Measurements from ENCODE around the gene CORO7. TPM values are rescaled to one million over a fixed set of nuclear protein-coding genes. Genes with fewer than 3 reads are reported as not detected.

Gene CORO7
- total and polyA plus RNA-seq, 9 donors, result 1.3 to 29.5 (median 17.9) TPM

DNA sequence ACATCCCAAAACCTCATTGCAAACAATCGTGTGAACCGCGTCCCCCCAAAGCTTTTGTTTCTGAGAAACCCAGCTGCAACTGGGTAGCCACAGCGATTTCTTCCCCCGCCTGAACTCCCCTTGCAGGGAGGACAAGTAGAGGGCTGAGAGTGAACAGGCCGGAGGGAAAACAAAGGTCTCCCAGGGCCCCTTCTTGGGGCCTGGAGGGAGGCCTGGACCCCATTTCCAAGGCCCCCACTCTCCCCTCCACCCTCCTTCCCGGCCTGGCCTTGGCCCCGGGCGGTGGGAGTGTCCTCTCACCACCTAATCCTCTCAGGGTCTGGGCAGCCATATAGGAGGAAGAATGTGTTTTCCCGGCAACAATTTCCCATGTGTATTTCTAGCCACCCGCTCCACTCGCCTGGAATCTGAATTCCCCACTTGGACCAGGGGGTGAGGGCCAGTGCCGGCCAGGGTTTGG, 97.9 kb downstream of the CORO7 start:
- Histone ChIP-seq H3K36me3 (no peaks in the 10 kb centered on the region), H3K9me3 (no peaks in the 10 kb centered on the region), H3K4me1 (ENCODE audit: insufficient read depth) (peaks cover 37% of the 10 kb centered on the region), H3K27ac (peak overlapping the region; percentile 32 to 97), H3K27me3 (no peaks in the 10 kb centered on the region), H3K4me3 (no peak overlapping the region)
- 9 to 17% (median 17%) methylated on average over 13 of the region's 13 CpGs for WGBS, 3 donors
- TF ChIP-seq POLR2A (IDR thresholded peaks at IDR 0.05), result no peak
- TF ChIP-seq, protein P1, sequence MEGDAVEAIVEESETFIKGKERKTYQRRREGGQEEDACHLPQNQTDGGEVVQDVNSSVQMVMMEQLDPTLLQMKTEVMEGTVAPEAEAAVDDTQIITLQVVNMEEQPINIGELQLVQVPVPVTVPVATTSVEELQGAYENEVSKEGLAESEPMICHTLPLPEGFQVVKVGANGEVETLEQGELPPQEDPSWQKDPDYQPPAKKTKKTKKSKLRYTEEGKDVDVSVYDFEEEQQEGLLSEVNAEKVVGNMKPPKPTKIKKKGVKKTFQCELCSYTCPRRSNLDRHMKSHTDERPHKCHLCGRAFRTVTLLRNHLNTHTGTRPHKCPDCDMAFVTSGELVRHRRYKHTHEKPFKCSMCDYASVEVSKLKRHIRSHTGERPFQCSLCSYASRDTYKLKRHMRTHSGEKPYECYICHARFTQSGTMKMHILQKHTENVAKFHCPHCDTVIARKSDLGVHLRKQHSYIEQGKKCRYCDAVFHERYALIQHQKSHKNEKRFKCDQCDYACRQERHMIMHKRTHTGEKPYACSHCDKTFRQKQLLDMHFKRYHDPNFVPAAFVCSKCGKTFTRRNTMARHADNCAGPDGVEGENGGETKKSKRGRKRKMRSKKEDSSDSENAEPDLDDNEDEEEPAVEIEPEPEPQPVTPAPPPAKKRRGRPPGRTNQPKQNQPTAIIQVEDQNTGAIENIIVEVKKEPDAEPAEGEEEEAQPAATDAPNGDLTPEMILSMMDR (IDR thresholded peaks at IDR 0.05), result no peak
- no peak for TF ChIP-seq EP300 (IDR thresholded peaks at IDR 0.05)
- peak in 3 of 5 donors; percentile 51 to 70 (median 55) for DNase-seq
- intact Hi-C loops (cut with DNase I), result no loop called here

DNA sequence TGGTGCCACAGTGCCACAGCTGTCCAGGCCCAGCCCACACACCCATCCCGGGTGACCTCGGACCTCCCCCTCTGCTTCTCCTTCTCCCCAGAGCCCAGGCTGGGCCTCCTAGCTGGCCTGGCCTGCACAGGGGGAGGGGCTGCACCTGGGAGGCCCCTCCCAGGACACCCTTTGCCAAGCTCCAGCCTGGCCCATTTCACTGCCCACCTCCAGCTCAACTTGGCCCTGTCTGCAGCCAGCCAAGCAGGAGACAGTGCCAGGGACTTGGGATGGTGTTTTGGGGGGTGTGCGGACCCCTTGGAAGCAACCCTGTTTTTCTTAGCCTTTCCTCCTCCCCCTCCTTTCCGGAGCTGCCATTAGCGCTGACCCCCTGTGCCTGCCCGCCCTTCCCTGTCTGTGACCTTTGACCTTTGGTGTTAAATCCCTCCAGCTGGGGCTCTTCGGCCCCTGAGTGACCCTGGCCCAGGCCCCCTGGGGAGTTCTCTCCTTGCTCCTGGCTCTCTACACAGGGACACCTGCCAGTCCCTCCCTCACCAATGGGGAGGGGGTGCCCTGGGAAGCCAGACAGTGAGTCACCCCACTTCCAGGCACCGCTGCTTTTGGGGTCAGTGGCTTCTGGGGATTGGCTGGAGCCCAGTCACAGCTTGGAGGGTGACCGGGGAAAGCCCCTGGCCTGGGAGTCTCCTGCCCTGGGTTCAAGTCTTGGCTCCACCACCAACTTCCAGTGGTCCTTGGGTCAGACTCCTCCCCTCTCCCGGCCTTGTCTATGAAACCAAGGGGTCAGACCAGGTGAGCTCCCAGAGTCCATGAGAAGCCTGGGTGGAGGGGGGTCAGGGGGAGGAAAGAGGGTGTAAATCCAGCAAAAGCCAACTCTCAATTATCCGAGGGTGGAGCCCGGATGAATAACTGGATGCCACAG, 98.6 kb downstream of the CORO7 start:
- Histone ChIP-seq H3K27ac (peak overlapping the region; percentile 92 to 97), H3K9me3 (no peaks in the 10 kb centered on the region), H3K27me3 (no peaks in the 10 kb centered on the region), H3K4me3 (peak overlapping the region; percentile 58), H3K36me3 (no peaks in the 10 kb centered on the region), H3K4me1 (ENCODE audit: insufficient read depth) (peaks cover 34% of the 10 kb centered on the region)
- peak; percentile 71 to 81 (median 77) for DNase-seq
- 9 to 13% (median 12%) methylated on average over 12 of the region's 12 CpGs for WGBS, 3 donors
- intact Hi-C loops (cut with DNase I), result no loop called here
- TF ChIP-seq, protein P1 (IDR thresholded peaks at IDR 0.05), result no peak
- no peak for TF ChIP-seq EP300 (IDR thresholded peaks at IDR 0.05)
- TF ChIP-seq POLR2A (IDR thresholded peaks at IDR 0.05), result no peak

DNA sequence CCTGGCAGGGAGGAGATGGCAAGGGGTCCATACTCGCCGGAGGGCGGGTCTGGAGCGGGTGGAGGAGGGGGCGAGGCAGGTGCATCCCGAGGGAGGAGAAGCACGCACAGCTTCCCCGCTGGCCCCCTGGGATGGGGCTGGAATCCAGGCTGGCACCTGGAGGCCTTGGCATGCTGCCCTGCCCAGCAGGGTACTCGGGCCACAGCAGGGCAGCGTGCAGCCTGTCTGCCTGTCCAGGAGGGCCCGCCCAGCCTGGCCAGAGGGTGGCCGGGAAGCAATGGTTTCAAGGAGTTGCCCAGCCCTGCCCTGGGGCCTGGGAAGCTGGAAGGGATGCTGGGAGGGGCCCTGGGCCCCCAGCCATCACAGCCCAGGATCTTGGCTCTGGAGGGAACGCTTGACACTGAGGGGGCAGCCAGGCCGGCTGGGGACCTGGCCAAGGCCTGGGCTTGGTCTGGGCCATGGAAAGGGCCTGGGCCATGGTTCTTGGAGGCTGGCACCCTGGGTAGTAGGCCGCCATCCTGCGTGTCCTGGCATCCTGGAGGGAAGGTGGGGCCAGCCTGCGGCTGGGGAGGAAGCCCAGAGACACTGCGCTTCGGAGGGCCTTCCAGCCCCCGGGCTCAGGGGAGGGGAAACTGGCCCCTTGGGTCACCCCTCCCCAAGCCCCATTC, 99.4 kb downstream of the CORO7 start:
- no peak for TF ChIP-seq POLR2A (IDR thresholded peaks at IDR 0.05)
- TF ChIP-seq, protein P1 (IDR thresholded peaks at IDR 0.05), result no peak
- no peak for TF ChIP-seq EP300 (IDR thresholded peaks at IDR 0.05)
- intact Hi-C loops (cut with DNase I), result no loop called here
- Histone ChIP-seq H3K9me3 (no peaks in the 10 kb centered on the region), H3K4me1 (ENCODE audit: insufficient read depth) (peaks cover 32% of the 10 kb centered on the region), H3K27ac (peak overlapping the region; percentile 92 to 97), H3K36me3 (no peaks in the 10 kb centered on the region), H3K27me3 (no peaks in the 10 kb centered on the region), H3K4me3 (peak overlapping the region; percentile 58)
- peak in 4 of 5 donors; percentile 62 to 76 (median 72) for DNase-seq
- WGBS, 3 donors, result 3 to 10% (median 7%) methylated on average over 18 to 20 of the region's 20 CpGs

DNA sequence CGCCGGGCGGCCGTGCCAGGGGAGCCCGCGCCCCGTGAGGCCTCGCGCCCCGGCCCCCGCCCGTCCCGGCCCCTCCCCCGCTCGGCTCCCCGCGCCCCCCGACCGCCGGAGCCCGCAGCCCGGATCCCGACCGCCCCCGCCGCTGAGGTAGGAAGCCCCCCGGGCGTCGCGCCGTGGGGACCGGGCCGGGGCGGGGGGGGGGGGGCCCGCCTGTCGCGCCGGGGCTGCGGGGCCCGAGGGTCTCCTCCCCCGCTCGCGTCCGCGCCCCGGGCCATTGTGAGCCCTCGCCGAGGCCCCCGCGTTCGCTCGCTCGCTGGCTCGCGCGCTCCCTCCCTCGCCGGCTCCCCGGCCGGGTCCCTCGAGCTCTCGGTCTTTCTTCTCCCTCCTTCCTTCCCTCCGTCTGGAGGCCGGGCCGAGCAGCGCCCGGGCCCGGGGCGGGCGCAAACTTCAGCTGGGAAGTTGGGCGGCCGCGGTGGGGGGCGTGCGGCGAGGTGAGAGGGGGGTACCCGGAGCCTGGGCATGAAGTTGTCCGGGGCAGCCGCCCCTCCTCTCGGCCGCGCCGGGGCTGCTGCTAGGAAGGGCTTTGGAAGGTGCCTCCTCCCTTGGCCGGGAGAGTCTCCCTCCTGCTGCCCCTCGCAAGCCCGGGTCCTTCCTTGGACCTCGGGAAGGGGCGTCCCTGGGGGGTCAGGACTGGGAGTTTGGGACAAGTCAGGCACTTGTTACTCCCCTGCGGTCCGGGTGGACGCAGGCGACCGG, 100.1 kb downstream of the CORO7 start:
- TF ChIP-seq POLR2A (IDR thresholded peaks at IDR 0.05), result no peak
- TF ChIP-seq EP300 (IDR thresholded peaks at IDR 0.05), result no peak
- TF ChIP-seq, protein P1 (IDR thresholded peaks at IDR 0.05), result no peak
- Histone ChIP-seq H3K27ac (peak overlapping the region; percentile 92 to 97), H3K4me1 (ENCODE audit: insufficient read depth) (peaks cover 32% of the 10 kb centered on the region), H3K27me3 (no peaks in the 10 kb centered on the region), H3K9me3 (no peaks in the 10 kb centered on the region), H3K36me3 (no peaks in the 10 kb centered on the region), H3K4me3 (peak overlapping the region; percentile 58)
- 0 to 1% (median 1%) methylated on average over 26 to 80 of the region's 93 CpGs for WGBS, 3 donors
- intact Hi-C loops (cut with DNase I), result no loop called here
- DNase-seq, result peak in 2 of 5 donors; percentile 31 to 65

Data from ovary (tissue), 9 donors.